Dedifferentiated amniotic fluid mesenchymal stem cell (primary cell): ENCODE data around the gene CLSTN1.

Experiments used
- DNase-seq: peaks from one replicate; pipeline ENCODE4 v3.0.0-alpha.2; 2016; ENCODE audit errors: extremely low spot score

The CLSTN1 gene

DNA sequence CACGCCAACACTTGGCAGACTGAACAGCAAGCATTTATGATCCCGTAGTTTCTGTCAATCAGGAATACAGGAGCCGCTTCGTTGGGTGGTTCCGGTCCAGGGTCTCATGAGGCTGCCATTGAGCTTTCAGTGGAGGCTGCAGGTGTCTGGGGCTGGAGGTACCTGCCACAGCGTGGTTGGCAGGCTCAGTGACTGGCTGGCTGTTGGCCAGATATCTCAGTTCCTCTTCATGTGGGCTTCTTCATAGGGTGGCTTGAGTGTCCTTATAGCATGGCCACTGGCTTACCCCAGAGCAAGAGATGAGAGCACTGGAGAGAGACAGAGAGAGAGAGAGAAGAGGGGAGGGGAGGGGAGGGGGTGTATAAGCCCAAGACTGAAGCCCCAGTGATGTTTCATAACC is 142.9 kb downstream of the CLSTN1 start:
- no peak for DNase-seq

DNA sequence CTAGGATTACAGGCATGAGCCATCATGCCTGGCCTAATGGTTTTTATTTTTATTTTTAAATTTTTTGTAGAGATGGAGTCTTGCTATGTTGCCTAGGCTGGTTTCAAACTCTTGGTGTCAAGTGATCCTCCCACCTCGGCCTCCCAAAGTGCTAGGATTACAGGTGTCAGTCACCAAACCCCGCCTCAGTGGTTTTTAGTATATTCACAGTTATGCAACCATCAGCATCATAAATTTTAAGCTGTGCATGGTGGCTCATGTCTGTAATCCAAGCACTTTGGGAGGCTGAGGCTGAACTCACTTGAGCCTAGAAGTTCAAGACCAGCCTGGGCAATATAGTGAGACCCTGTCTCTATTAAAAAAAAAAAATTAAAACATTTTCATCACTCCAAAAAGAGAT is 143.7 kb downstream of the CLSTN1 start:
- DNase-seq, result no peak
